Stimulated activated CD8-positive, alpha-beta memory T cell treated with anti-CD3 and anti-CD28 coated beads, Interleukin-4, amount 100 ng/mL, for 24 hours (primary cell): ENCODE results near the gene SETD1A.

Experiments
- DNase-seq: peaks from one replicate; pipeline ENCODE4 v3.0.0-alpha.2; 2020; ENCODE audit warnings: low read depth

Gene SETD1A

GRCh38 chr16:30982548-30983288 is 25.2 kb downstream of the SETD1A start:
- no peak for DNase-seq

DNA sequence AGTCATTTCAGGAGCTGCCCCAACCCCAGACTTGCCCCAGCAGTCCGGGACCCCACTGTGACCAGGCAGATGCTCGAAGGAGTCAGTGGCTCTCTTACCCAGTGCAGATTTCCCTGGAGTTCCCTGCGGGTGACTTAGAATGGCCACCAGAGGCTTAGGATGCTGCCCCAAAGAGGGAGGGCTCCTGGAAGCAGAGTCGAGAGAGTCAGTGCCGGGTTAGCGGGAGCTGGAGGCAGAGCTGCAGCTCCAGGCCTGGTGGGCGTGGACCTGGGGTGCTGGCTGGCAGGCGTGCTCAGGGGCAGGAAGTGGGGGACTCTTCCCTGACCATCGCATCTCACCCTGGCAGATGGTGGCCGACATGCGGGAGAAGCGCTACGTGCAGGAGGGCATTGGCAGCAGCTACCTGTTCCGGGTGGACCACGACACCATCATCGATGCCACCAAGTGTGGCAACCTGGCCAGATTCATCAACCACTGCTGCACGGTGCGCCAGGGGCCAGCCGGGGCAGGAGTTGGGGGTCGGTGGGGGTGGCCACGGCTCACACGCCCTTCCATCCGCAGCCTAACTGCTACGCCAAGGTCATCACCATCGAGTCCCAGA is 25.8 kb downstream of the SETD1A start:
- no peak for DNase-seq

DNA sequence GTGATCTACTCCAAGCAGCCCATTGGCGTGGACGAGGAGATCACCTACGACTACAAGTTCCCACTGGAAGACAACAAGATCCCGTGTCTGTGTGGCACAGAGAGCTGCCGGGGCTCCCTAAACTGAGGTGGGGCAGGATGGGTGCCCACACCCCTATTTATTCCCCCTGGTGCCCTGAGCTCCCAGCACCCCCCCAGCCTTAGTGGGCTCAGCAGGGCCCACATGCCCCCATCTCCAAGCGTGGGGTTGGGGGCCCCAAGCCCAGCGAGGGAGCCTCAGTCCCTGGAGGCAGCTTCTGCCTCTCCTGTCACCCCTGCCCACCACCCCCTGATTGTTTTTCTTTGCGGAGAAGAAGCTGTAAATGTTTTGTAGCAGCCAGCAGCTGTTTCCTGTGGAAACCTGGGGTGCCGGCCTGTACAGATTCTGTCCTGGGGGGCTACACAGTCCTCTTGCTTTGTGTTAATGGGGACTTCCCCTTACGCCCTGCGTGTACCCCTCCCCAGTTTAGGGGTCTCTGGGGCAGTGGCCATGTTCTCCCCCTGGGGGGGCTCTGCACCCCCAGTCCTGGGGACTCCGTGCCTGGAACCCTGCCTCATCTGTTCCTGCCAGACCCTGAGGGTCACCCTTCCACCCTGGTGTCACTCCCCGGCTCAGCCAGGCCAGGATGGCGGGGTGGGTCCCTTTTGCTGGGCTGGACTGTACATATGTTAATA is 26.5 kb downstream of the SETD1A start:
- DNase-seq = no peak

GRCh38 chr16:30984669-30985400 is 27.3 kb downstream of the SETD1A start, which contains the start of gene HSD3B7:
HSD3B7 (plus strand) TSS chr16:30985207; CDS start chr16:30985659, 452 bp downstream.
- peak; percentile 71 for DNase-seq

- DNase-seq = no peak
Observed at GRCh38 chr16:30985401-30986128, 28.0 kb downstream of the SETD1A start.

DNA sequence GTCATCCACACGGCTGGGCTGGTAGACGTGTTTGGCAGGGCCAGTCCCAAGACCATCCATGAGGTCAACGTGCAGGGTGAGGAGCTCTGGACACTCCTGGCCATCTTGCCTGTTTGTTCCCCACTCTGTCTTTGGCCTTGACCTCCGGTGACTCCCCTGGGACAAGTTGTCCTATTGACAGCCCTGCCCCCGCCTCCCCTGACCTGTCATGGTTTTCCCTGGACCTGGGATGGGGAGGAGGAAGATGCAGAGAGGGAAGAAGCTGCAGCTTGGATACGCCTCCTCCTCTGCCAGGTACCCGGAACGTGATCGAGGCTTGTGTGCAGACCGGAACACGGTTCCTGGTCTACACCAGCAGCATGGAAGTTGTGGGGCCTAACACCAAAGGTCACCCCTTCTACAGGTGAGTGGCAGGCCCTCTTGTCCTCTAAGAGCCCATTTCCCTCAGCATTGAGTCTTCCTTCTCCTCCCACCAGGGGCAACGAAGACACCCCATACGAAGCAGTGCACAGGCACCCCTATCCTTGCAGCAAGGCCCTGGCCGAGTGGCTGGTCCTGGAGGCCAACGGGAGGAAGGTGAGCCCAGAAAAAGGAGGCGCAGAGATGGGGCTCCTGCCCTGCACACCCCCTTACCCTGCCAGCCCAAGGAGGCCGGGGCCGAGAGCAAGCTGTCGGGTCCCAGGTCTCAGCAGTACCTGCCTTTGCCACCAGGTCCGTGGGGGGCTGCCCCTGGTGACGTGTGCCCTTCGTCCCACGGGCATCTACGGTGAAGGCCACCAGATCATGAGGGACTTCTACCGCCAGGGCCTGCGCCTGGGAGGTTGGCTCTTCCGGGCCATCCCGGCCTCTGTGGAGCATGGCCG is 28.8 kb downstream of the SETD1A start:
- no peak for DNase-seq

DNA sequence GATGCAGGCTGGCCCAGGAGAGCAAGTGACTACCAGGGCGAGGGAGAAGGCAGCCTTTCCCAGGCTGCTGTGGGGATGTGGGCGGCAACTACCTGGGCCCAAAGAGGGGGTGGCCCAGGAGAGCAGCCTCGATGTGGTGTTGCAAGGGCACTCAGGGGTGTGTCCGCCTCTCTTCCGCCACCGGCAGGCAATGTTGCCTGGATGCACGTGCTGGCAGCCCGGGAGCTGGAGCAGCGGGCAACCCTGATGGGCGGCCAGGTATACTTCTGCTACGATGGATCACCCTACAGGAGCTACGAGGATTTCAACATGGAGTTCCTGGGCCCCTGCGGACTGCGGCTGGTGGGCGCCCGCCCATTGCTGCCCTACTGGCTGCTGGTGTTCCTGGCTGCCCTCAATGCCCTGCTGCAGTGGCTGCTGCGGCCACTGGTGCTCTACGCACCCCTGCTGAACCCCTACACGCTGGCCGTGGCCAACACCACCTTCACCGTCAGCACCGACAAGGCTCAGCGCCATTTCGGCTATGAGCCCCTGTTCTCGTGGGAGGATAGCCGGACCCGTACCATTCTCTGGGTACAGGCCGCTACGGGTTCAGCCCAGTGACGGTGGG is 30.1 kb downstream of the SETD1A start:
- DNase-seq = no peak

GRCh38 chr16:30989469-30990047 is 32.0 kb downstream of the SETD1A start:
- DNase-seq = no peak

DNA sequence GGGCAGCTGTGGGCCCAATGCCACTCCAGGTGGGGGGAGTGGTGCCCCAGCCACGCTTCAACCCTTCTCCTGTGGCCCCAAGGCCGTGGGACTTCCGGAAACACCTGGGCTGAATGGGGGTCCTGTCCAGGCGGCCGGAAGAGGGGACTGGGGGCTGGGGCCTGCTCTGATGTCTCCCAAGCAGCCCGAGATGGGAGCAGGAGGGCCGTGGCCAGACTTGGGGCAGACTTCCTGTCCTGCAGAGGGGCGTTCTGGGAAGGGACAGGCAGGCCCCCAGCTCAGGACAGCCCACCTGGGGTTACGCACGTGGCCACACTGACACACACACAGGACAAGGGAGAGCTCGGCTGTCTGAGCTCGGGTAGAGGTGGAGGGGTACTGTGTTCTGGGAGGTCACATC is 32.6 kb downstream of the SETD1A start:
- DNase-seq = no peak

DNA sequence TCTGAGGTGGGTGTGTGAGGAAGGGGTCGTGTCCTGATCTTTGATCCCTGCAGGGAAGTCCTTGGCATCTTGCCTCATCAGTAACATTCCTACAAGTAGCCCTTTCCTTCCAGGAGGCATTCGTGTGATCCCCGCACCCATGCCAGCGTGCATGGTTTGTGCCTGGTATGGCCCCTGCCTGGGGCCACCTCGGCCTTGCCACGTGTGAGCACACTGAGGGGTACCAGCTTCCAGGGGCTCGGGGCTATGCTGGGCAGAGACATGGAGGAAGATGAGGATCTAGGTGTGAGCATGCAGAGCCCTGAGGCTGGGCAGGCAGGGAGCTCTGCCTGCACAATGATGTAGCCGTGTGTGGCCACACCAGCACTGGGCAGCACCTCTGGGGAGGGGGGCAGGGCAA is 33.5 kb downstream of the SETD1A start:
- no peak for DNase-seq

GRCh38 chr16:30992276-30992780 is 34.8 kb downstream of the SETD1A start:
- no peak for DNase-seq

DNA sequence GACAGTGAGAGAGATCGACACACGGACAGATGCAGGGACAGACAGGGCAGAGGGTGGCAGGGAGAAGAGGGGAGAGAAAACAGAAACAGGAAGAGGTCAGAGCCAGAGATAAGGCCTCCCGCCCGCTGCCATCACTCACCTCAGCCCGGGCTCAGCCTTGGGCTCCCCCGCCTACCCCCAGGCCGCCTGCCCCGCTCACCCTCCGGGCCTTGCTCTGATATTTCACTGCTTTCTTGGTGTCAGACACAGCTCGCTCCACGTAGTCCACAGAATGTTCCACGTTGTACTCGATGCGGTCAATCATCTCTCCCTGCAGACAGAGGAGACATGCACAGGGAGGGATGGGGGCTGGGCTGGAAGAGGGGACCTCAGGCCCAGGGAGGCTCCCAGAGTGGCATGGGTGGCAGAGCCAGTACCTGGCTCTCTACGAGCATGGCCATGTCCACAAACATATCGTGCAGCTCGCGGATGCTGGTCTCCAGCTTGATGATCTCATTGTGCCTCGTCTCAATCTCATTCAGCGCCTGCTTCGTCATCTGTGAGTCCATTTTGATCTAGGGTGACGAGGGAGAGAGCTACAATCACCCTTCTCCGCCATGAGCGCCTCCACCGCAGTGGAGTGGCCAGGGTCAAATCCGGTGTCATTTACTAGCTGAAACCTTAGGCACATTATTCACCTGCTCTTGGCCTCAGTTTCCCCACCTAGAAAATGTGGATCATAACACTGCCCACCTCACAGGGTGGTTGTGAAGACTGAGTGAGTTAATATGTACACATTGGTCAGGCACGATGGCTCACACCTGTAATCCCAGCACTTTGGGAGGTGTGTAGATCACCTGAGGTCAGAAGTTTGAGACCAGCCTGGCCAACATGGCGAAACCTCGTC is 35.6 kb downstream of the SETD1A start:
- no peak for DNase-seq

DNA sequence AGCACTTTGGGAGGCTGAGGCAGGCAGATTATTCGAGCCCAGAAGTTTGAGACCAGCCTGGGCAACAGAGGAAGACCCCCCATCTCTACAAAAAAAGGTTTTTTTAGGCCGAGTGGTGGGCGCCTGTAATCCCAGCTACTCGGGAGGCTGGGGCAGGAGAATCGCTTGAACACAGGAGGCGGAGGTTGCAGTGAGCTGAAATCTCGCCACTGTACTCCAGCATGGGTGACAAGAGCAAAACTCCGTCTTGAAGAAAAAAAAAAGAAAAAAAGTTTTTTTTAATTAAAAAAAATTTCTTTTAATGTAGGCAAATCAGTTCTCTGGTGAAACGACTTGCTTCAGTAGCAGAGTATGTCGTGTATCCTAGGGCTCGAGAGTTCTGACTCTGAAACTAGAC is 38.4 kb downstream of the SETD1A start:
- DNase-seq = no peak

GRCh38 chr16:30996324-30996984 is 38.9 kb downstream of the SETD1A start:
- no peak for DNase-seq

GRCh38 chr16:30996985-30997724 is 39.6 kb downstream of the SETD1A start:
- peak; percentile 74 for DNase-seq

DNA sequence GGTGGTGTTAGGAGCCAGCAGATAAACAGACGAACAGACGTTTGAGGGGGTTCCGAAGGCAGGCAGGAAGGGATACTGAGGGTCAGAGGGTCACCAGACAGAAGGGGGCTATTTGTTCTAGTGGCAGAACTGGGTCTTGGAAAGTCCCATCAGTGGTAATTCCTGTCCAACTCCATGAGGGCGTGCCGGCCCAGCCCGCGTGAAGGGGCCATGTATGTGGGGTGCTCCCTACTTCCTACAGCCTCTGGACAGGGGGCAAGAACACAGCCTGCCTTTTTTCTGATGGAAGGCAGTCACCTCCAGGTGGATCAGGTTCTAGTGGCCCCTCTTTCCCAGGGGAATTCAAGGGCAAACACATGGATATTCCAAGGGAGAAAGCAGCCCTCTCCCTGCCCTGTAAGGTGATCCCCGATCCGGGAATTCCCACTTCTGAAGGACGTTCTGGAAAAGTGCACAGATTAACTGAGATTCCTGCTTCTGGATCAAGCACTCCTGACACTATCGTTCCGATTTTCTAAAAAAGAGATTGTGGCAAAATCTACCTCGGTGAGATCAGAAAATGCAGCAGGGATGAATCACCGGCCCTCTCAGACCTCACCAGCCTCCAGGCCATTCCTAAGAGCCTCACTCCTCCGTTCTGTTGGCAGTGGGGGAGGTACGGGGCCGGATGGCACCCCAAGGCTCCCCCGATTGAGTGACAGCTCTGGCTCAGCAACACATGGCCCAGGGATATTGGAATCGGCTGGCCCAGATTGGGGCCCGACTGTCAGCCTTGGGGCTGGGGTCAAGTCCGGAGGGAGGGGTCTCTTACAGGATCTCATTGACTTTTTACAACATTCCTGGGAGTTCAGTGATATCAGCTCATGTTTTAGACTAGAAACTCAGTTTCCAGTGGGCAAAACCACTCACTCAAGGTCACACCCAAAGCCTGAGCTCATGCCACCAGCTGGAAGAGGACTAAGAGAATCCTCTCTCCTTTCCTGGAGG is 40.5 kb downstream of the SETD1A start:
- no peak for DNase-seq
